ENCODE results near the gene FANCD2.
A peak's percentile ranks its signal among the peaks of the same experiment; 100 is the strongest.
"Not testable (repeated sequence)": the region's sequence is repeated elsewhere in the genome, so short reads cannot be mapped to it uniquely, and the experiment has no call there.

Gene FANCD2

DNA sequence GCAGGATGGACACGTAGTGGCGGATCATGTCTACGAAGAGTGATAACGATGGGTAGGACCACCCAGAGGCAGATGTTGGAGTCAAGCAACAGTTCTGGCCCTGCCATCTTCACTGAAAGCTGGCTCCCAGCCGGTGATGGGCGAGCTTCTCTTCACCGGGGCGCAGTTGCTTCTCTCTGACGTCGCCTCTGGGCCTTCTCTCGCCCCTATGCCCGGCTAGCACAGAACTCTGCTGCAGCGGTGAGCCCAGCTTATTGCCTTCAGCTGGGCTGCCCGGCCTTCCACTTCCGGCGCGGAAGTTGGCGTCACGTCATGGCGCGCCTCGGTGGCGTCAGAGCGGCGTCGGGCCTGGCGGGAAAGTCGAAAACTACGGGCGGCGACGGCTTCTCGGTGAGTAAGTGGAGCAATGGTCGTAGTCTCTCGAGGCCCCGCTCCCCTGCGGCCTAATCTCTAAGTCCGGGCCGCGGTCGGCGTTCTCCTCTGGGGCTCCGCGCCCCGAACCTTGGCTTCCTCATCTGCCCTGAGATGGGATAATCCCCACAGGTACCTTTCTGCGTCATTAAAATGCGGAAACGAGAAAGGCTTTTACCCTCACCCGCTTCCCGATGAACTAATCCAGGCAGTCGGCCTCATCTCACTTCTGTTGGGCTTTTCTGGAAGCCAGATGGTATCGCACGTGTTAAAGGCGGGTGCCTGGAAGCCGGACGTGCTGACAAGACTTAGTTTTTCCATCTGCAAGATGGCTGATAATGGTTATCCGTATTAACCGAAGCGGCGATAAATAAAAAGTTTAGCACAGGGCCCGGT is at the start of gene FANCD2:
Gene FANCD2, plus strand, starts transcription at position 354 of the 807 bp plus-strand sequence. CDS start 2,221 bp downstream, outside the sequence.
- peak; percentile 88 for DNase-seq

DNA sequence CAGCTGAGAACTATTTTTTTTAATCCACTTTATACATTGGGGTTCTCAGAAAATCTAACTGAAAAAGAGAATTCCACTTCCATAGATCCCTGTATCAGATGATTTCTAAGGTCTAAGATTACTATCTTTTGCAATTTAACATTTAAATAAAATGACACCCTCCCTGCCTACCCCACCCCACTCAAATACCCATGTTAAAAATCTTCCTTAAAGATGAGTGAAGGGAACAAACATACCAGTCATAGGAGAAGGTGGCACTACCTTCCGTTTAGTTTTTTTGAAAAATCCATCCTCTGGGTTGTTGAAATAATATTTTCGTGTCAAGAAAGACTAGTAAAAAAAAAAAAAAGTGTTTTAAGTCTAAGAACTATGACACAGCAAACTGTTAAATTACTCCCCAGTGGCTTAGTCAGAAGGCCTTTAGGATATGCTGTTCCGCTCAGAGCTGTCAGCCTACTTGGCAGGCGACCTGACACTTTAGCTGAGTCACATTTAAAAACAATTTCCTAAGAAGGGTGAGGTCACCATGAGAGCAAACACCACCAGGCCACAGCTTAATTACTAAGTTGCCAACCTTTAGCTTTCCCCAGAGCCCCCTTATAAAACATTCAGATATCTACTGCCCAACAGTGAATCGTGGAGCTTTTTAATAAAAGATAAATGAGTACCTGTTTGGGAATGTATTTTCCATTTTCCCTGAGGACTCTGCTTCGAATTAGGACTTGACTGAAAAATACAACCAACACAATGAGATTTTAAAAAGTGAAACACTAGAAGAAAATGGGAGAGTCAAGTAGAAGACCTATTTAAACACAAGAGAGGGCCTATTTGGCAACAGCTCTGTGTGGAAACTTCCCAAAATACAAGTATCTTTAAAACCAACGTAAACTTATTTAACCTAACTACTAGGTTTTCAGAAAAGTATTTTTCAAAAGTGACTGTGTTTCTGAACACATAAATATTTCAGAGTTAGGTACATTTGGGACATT is 49.2 kb upstream of the FANCD2 start:
- no peak for DNase-seq

DNA sequence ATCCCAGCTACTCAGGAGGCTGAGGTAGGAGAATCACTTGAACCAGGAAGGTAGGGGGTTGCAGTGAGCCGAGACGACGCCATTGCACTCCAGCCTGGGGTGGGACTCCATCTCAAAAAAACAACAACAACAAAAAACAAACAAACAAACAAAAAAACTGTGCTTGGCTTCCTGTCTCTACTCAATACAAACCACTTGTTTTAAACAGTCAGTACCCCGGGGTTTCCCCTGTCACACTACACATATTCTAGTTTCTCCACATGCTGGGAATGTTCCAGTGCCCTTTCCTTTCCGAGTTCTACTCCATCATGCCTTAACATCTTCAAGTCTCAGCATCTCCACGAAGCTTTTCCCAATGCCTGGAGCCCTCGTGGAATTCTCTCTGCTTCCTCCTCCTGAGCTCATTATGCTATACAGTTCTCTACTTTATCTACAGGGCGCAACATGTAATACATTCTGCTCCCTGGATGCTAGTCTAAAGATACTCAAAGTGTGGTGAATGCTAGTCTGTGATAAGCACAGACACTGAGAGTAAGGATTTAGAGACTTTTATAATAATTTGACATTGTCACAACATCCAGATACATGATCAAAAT is 47.4 kb upstream of the FANCD2 start:
- DNase-seq: no peak

DNA sequence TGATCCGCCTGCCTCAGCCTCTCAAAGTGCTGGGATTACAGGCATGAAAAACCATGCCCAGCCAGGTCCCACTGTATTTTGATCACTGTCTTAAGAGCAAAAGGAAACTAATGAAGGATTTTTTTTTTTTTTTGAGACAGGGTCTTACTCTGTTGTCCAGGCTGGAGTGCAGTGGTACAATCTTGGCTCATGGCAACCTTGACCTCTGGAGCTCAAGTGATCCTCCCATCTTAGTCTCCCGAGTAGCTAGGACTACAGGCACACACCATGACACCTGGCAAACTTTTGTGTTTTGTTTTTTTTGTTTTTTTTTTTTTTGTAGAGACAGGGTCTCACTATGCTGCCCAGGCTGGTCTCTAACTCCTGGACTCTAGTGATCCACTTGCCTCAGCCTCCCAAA is 46.0 kb upstream of the FANCD2 start:
- no peak for DNase-seq

DNA sequence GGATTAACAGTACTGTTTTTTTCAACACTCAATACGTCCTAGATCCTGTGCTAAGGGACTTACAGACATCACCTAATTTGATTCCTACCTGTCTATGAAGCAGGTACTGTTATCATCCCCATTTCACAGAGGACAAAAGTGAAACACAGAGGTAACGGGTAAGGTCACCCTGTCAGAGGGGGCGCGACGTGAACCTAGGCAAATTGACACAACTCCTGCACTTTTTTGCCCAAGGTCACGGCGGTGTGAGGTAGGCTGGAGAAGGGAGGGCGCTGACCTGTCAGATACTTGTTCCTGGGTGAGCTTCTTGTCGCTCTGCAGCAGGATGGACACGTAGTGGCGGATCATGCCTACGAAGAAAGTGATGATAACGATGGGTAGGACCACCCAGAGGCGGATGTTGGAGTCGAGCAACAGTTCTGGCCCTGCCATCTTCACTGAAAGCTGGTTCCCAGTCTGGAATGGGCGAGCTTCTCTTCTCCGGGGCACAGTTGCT is 40.0 kb upstream of the FANCD2 start:
- no peak for DNase-seq

DNA sequence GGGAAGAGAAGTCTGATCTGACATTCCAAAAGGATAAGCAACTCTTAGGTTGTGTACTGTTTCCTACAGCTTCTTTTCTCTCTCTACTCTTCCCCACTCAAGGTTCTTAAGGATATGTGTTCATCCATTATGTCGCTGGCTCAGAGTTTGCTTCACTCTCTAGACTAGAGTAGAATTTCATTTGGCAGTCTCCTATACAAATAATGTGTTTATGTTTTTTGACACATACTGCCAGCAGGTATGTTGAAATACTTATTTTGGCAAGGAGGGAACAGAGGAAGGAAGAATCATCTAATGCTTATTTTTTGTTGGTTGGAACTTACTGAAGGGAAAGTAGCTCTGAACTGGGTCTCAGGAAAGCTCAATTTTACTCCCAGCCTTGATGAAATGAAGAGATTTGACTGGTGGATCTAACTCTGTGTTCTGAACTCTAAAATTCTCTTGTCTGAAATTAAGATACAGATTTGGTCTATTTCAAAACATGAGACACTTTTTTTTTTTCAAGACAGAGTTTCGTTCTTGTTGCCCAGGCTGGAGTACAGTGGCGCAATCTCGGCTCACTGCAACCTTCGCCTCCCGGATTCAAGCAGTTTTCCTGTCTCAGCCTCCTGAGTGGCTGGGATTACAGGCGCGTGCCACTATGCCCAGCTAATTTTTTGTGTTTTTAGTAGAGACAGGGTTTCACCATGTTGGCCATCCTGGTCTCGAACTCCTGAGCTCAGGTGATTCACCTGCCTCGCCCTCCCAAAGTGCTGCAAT is 32.0 kb upstream of the FANCD2 start:
- DNase-seq: no peak

DNA sequence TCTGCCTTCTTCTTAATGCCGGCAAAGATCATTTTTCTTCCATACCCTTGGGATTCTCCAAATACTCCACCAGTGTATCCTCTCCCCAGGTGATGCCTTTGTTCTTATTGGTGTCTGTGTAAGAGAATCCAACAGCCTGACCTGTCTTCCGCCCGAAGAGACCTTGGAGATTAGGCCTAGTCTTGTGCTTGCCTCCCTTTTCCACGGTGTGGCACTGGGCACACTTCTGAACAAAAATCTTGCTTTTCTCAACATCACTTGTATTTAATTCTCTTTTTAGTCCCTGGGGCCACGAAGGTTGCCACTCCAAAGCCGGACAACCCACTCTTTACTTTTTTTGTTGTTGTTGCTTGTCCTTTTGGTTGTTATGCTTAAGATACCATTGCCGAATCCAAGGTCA is 25.6 kb upstream of the FANCD2 start:
- no peak for DNase-seq

DNA sequence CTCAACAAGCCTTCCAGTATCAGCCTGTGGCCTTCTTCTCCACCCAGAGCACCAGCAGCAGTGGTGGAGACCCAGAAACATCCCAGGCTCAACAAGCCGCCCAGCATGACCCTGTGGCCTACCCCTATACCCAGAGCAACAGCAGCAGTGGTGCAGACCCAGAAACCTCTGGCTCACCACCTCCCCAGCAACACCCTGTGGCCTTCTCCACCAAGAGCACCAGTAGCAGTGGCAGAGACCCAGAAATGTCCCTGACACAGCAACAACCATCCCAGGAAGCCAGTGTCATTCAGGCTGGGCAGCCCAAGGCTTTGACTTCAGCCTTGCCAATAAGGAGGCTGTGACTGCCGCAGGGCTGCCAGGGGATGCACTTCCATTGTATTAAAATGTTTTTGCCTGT is 23.3 kb upstream of the FANCD2 start:
- no peak for DNase-seq

DNA sequence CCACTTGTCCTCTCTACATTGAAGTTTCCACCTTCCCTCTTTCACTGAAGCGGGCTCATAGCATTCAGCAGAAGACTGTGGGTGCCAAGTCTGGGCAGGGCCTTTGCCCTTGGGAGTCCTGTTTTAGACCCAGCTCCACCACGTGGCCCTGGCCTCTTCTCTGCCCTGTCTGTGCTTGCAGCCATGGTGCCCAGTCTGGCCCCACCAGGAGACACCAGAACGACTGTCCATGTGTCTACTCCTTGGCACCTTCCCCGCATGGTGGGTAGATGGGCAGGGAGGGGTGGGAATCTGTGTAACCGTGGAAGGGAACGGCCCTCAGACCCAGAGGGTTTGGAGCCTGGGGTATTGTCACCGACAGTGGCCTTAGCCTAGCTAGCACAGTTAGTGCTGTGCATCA is 21.7 kb upstream of the FANCD2 start:
- no peak for DNase-seq

DNA sequence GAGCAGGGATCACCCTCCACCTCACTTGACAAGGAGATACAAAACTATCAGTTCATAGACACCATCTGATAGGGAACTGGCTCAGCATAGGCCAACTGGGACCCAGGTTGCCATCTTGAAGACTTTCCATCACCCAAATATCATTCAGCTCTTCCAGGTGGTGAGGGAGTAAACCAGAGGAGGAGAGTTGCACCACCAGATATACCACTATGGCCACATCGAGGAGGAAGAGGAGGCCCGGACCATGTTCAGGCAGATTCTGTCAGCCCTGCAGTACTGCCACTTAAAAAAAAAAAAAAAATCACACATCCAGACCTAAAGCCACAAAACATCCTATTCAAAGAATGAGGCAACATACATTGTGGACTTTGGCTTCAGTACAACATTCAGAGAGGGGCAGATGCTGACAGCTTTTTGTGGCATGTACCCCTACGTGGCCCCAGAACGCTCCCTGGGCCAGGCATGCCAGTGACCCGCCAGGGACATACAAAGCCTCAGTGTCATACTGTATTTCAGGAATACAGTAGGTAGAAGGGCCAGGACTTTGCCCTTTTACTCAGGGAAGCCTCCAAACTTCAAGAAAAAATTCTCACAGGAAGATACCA is 21.2 kb upstream of the FANCD2 start:
- no peak for DNase-seq

DNA sequence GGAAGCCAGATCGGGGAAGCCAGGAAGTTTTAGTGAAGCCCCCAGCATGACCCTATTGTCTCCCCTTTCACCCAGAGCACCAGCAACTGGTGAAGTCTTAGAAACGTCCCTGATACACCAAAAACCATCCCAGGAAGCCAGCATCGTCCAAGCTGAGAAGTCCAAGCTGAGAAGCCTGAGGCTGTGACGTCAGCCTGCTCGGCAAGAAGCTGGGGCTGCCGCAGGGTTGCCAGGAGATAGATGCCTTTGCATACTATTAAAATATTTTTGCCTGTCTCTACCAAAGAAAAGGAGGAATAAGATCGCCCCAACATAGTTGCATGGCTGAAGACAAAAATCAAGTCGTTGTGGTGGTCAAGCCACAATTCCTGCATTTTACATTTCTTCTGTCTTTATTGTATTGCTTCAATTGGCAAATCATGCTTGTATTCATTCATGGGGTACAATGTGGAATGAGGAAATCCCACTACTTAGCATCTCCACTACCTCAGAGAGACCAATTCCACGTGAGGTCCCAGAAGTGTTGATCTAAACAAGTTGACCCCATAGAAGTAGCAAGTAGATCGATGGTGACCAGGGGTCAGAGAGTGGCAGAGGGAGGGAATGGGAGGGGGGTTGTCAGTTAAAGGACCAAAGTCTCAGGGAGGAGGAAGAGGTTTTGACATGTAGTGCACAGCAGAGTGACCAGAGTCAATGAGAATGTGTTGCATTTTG is 20.0 kb upstream of the FANCD2 start:
- DNase-seq: no peak

DNA sequence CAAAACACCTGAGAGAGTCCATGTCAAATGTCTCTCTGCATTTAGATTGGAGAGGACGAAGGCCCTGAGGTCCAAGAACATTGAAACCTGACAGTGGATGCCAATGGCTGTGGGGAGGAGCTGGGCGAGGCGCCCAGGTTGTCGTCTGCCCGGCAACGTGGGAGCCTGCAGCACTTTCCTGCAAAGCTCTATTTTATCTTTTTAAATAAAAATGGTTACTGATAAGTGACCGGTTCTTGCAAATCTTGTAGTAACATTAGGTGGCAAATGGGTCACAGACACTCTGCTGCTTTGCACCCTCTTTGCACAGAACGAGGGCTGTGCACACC is 19.5 kb upstream of the FANCD2 start:
- DNase-seq: no peak

DNA sequence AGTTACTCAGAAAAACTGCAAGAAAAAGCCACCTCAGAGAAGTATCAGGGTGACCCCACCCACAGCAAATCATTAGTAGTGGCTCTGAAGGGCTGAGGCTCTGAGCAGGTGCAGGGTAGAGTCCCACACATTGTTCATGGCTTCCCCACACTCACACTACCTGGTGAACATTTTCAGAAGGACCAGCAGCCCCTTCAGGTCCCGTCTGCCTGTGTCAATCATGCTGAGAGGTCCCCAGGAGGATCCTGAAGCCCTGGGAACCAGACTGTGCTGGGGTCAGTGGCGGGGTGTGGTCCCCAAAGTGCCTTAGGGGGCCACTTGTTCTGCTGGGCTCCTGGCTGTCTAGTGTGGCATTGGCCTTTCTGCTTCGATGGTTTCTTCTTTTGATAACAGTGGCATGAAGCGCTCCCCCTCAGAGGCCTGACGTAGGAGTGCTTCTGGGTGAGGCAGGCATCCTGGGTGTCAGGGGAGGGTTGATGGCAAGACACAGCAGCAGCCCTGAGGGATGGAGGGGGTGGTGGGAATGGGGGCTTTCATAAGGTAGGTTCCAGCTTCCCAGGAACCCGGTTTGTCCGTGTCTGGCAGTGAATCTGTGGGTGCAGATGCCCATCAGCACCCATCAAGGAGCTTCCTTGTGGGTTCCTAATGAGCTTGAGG is 19.0 kb upstream of the FANCD2 start:
- DNase-seq: no peak

DNA sequence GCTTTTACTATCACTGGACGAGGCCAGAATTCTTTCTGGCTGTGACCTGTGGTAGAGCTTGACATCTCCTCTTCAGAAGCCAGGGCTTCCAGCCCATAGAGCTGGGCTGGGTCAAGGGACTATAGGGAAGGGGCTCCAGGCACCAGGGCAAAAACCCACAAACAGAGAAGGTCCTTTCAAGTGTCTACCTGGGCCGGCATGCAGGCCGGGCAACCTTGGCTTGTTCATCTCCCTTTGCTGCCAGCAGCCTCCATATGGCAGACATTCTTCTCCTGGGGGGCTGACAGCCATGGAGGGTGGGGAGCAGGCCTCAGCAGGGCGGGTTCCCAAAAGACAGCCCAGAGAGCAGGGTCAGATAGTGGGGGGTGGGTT is 18.0 kb upstream of the FANCD2 start:
- not testable (repeated sequence) for DNase-seq

DNA sequence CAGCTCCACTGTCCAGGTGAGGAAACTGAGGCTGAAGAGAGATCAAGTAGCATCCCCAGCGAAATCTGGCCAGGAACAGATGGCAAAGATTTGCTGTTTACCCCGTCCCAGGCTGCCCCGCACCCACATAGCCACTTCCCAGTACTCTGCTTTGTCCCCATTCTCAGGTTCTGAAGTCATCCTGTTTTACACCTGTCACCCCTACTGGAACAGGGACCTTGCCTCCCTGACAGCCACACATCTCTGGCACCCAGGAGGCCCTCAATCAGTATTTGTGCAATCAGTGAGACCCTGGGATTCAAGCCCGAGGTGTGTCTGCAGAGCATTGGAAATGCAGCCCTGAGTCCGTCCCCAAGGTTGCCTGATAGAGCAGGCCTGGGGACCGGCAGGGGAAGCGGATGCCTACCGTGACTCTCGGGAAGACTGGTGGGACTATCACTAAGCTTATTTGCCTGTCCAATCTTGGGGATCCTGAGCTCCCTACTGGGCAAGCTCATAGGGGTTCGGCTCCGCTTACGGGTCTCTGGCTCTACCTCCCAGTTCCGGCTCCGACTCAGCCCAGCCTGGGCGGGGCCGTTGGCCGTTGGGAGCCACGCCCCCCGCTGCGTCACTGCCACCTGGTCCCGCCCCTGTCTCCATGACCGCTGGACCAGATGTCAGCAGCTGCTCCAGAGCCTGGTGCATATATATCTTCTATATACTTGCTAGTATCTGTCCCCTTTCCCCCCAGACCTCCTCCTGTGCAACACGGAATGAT is 17.5 kb upstream of the FANCD2 start:
- peak; percentile 77 for DNase-seq

DNA sequence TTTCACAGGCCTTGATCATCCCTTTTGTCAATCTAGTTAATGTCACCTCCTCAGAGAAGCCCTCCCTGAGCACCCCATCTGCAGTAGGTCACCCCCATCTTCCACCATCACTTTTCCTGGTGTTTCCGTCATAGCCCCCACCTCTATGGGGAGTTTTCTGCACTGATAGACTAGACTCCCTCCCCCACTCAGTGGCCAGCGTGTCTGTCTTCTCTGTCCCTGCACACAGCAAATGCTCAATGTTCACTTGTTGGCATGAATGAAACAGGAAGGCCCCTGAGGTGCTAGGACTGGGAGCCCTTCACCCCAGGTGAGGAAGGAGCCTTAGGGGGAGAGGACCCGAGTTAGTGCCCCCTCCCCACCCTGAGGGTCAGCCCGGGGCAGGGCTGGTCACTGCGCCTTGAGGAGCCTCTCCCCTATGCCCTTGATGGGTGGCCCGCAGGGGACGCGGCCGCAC is 15.8 kb upstream of the FANCD2 start:
- DNase-seq: no peak

DNA sequence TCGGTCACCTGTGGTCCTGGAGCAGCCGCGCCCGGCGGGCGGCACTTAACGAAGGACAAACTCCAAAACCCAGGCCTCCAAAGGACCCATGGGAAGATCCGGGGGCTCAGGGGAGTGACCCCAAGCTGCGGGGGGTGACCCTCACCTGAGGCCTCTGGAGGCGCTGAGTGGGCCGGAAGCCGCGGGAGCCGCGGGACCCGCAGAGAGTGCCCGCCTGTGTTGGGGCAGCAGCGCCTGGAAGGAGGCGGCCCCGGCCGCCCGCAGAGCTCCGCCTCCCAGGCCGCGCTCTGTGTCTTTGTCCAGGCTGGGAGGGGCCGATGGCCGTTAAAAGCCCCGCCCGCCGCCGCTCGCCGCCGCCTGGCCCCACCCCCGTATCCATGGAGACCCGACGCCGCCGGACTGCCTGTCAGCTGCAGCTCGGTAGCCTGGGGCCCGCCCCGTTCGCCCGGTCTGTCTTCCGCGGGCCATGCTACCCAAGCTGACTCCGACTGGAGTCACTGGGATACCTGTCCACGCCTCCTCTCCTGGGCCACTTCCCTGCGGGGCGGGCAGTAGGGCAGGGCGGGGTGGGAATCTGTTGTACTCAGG is 15.3 kb upstream of the FANCD2 start:
- peak; percentile 83 for DNase-seq

DNA sequence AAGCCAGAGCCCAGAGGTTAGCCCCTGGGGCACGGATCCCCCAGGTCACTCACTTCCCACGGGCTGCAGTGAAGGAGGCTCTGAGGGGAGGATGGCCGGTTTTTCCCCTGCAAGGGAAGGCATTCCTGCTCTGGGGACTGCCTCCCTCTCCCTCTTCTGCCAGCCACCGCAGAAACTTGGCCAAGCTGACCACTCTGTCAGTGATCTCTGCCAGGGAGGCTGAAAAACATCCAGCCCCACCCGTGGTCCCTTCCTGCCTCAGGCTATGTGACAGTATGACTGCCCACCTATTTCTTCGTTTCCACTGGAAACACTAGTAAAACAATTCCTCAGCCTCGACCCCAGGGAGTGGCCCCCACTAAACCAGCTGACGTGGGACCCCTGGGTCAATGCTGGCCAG is 14.6 kb upstream of the FANCD2 start:
- no peak for DNase-seq

DNA sequence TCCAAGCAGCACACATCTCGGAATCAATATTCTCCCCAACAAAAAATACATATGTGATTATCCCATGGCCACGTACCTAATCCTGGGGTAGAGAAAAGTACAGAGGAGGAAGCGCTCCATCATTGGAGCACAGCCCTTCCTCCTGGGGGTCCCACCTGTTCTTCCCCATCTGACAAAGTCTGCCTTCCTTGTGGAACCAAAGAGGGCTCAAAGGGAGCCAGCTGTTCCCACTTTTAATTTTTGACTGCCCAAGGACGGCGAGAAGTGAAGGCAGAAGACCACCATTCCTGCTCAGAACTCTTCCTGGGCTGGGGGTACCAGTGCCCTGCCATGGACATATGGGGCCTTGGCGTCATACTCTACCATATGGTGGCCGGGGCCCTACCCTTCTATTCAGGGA is 14.1 kb upstream of the FANCD2 start:
- no peak for DNase-seq

DNA sequence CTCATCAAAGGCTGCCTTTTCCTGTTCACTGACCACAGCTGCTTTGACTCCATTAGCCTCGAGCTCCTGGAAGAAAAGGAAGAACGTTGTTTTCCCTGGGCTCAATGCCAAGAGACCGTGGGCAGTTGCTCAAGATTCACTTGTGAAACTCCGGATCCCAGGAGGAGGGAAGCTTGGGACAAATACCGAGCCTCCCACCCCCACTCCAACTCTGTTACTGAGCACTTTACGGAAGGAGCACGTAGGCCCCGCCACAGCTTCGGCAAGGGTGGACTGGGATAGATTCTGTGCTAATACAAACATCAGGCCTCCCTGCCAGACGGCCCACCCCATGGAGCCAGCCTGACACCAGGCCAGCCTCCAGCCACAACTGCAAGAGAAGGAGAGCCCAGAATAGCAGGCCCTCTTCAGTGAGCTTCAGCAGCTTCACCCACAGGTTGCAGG is 10.8 kb upstream of the FANCD2 start:
- DNase-seq: no peak

Measured in stimulated activated naive CD4-positive, alpha-beta T cell treated with Interleukin-2 at 50 U/mL for 16 hours (primary cell).